AG09309 (cell line): ENCODE data around the gene EFCC1.

Experiments
- DNase-seq: peaks from one replicate; pipeline ENCODE4 v3.0.0-alpha.2; 2010; ENCODE audit warnings: low read depth
- H3K4me3 ChIP-seq: 2 replicates; pipeline ENCODE4 v1.5.1; 2011; ENCODE audit warnings: mild to moderate bottlenecking, low read depth, low read length, moderate library complexity; ENCODE audit not compliant: control insufficient read depth
- CTCF ChIP-seq: IDR thresholded peaks from 2 replicates; pipeline ENCODE4 v1.5.1; 2011; ENCODE audit warnings: mild to moderate bottlenecking, low read depth, low read length, inconsistent platforms; ENCODE audit not compliant: insufficient read depth, control insufficient read depth; ENCODE audit errors: missing control alignments

The EFCC1 gene

GRCh38 chr3:129005526-129006303 is 4.6 kb downstream of the EFCC1 start:
- TF ChIP-seq CTCF, result no peak
- no peak overlapping the region for H3K4me3 ChIP-seq
- no peak for DNase-seq

GRCh38 chr3:129006864-129007263 is 5.8 kb downstream of the EFCC1 start:
- DNase-seq, result no peak
- H3K4me3 ChIP-seq, result no peak overlapping the region
- no peak for TF ChIP-seq CTCF

- DNase-seq, result no peak
- no peak overlapping the region for H3K4me3 ChIP-seq
- TF ChIP-seq CTCF, result no peak
Observed at GRCh38 chr3:129007792-129008191, 6.7 kb downstream of the EFCC1 start.

GRCh38 chr3:129009266-129009665 is 8.2 kb downstream of the EFCC1 start:
- TF ChIP-seq CTCF, result no peak
- DNase-seq, result no peak
- no peak overlapping the region for H3K4me3 ChIP-seq

- no peak overlapping the region for H3K4me3 ChIP-seq
- no peak for TF ChIP-seq CTCF
- DNase-seq, result no peak
Observed at GRCh38 chr3:129010310-129010956, 9.3 kb downstream of the EFCC1 start.

GRCh38 chr3:129013491-129013891 is 12.4 kb downstream of the EFCC1 start:
- no peak for TF ChIP-seq CTCF
- no peak for DNase-seq
- H3K4me3 ChIP-seq, result no peak overlapping the region
